ENCODE results near the gene TBC1D2B. TPM values are rescaled to one million over a fixed set of nuclear protein-coding genes. Genes with fewer than 3 reads are reported as not detected.

The TBC1D2B gene
- total and polyA plus RNA-seq, 4 donors = 21.8 to 62.9 (median 38.9) TPM

DNA sequence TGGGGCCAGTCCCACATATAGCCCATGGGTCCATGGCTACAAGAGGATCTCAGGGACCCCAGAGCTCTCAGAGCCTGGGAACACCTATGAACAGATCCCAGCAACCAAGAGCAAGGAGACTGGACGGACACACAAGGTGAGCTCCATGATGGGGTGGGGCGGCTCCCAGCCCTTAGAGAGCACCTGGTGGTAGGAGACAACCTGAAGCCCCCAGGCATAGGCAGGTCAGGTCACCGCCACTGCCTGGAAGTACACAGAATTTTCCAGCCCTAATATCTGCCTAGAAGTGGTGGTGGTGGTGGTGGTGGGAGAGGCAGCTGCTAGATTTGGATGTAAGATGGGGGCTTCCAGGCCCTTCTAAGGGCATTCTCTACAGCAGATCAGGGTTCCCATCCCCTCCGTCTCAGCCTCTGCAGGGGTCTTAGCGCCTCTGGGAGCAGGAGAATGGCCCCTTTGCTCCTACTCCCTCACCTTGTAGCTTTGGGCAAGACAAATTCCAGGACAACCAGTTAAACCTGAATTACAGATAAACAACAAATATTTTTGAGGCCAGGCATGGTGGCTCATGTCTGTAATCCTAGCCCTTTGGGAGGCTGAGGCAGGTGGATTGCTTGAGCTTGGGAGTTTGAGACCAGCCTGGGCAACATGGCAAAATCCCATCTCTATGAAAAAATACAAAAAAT lies 24.1 kb upstream of the TBC1D2B start:
- H3K4me3 ChIP-seq = no peak overlapping the region
- TF ChIP-seq, protein P1, sequence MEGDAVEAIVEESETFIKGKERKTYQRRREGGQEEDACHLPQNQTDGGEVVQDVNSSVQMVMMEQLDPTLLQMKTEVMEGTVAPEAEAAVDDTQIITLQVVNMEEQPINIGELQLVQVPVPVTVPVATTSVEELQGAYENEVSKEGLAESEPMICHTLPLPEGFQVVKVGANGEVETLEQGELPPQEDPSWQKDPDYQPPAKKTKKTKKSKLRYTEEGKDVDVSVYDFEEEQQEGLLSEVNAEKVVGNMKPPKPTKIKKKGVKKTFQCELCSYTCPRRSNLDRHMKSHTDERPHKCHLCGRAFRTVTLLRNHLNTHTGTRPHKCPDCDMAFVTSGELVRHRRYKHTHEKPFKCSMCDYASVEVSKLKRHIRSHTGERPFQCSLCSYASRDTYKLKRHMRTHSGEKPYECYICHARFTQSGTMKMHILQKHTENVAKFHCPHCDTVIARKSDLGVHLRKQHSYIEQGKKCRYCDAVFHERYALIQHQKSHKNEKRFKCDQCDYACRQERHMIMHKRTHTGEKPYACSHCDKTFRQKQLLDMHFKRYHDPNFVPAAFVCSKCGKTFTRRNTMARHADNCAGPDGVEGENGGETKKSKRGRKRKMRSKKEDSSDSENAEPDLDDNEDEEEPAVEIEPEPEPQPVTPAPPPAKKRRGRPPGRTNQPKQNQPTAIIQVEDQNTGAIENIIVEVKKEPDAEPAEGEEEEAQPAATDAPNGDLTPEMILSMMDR (IDR thresholded peaks at IDR 0.05; ENCODE audit: control extremely low read depth, extremely low read depth) = no peak
- DNase-seq = no peak

DNA sequence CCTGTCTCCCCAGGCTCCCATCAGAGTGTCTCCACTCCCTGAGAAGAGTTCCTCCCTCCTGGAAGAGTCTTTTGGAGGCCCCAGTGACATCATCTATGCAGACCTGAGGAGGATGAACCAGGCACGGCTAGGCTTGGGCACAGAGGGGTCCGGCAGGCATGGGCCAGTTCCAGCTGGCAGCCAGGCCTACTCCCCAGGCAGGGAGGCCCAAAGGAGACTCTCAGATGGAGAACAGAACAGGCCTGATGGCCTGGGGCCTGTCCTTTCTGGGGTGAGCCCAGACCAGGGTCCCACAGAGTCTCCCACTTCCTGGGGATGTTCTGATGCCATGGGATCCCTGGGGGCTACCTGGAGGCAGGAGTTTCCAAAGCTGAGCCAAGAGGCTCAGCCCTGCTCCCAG lies 23.4 kb upstream of the TBC1D2B start:
- no peaks in the 10 kb centered on the region for H3K36me3 ChIP-seq (ENCODE audit: control insufficient read depth in 4 of 4, insufficient read depth in 4 of 4, low read length in 4 of 4)
- H3K27ac ChIP-seq (ENCODE audit: low read depth in 1 of 2, low read length in 1 of 2) = no peak overlapping the region
- TF ChIP-seq, protein P1 (IDR thresholded peaks at IDR 0.05; ENCODE audit: control extremely low read depth, extremely low read depth) = no peak
- peaks cover 0 to 6% (median 4%) of the 10 kb centered on the region in 5 donors for H3K4me1 ChIP-seq (ENCODE audit: control insufficient read depth in 5 of 5, insufficient read depth in 5 of 5, low read length in 5 of 5)
- no peak overlapping the region for H3K9ac ChIP-seq (ENCODE audit: insufficient read depth in 1 of 2, low read length in 2 of 2)
- no peak for DNase-seq
- no peak for ATAC-seq (ENCODE audit: insufficient read depth, low FRiP score)
- H3K4me3 ChIP-seq = no peak overlapping the region
- WGBS, 2 donors = 96 to 100% methylated on average over 2 of the region's 2 CpGs
- no peaks in the 10 kb centered on the region for H3K27me3 ChIP-seq (ENCODE audit: control insufficient read depth in 3 of 3, insufficient read depth in 3 of 3, low read length in 2 of 3)
- H3K9me3 ChIP-seq (ENCODE audit: control insufficient read depth in 4 of 4, insufficient read depth in 3 of 4, low read length in 3 of 4) = no peaks in the 10 kb centered on the region

More for the DNA sequence above, 24.1 kb upstream of the TBC1D2B start:
- Histone ChIP-seq H3K36me3 (ENCODE audit: control insufficient read depth in 4 of 4, insufficient read depth in 4 of 4, low read length in 4 of 4) (no peaks in the 10 kb centered on the region), H3K9me3 (ENCODE audit: control insufficient read depth in 4 of 4, insufficient read depth in 3 of 4, low read length in 3 of 4) (no peaks in the 10 kb centered on the region), H3K9ac (ENCODE audit: insufficient read depth in 1 of 2, low read length in 2 of 2) (no peak overlapping the region), H3K27me3 (ENCODE audit: control insufficient read depth in 3 of 3, insufficient read depth in 3 of 3, low read length in 2 of 3) (no peaks in the 10 kb centered on the region), H3K27ac (ENCODE audit: low read depth in 1 of 2, low read length in 1 of 2) (no peak overlapping the region), H3K4me1 (ENCODE audit: control insufficient read depth in 5 of 5, insufficient read depth in 5 of 5, low read length in 5 of 5) (peaks cover 0 to 6% (median 4%) of the 10 kb centered on the region in 5 donors)
- WGBS, 2 donors = 96 to 99% methylated on average over 5 of the region's 5 CpGs
- no peak for ATAC-seq (ENCODE audit: insufficient read depth, low FRiP score)

DNA sequence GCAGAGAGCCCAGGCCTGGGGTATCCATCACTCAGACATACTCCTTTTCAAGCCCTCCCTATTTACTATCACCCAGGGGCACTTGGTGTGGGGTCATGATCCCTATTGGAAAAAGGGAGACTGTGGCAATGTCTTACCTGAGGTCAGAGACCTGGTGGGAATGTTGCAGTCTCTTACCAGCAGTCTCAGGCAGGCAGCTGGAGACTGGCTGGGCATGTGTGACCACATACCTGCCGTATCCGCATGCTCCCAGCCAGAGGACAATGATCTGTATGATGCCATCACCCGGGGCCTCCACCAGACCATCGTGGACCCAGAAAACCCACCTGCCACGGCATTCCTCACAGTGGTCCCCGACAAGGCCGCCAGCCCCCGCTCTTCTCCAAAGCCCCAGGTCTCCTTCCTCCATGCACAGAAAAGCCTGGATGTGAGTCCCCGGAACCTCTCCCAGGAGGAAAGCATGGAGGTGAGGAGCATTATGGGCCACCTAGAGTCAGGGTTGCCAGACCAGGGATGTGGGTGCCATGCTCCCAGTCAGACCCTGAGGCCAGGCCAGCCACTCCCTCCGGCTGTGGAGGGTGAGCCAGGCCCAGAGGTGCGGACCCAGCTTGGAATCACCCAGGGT lies 20.7 kb upstream of the TBC1D2B start:
- Histone ChIP-seq H3K9ac (ENCODE audit: insufficient read depth in 1 of 2, low read length in 2 of 2) (no peak overlapping the region), H3K4me3 (no peak overlapping the region), H3K36me3 (ENCODE audit: control insufficient read depth in 4 of 4, insufficient read depth in 4 of 4, low read length in 4 of 4) (no peaks in the 10 kb centered on the region), H3K27me3 (ENCODE audit: control insufficient read depth in 3 of 3, insufficient read depth in 3 of 3, low read length in 2 of 3) (no peaks in the 10 kb centered on the region), H3K4me1 (ENCODE audit: control insufficient read depth in 5 of 5, insufficient read depth in 5 of 5, low read length in 5 of 5) (peaks cover 0 to 10% (median 1%) of the 10 kb centered on the region in 5 donors), H3K9me3 (ENCODE audit: control insufficient read depth in 4 of 4, insufficient read depth in 3 of 4, low read length in 3 of 4) (no peaks in the 10 kb centered on the region), H3K27ac (ENCODE audit: low read depth in 1 of 2, low read length in 1 of 2) (no peak overlapping the region)
- WGBS, 2 donors = 96 to 97% methylated on average over 11 of the region's 11 CpGs
- no peak for DNase-seq
- no peak for ATAC-seq (ENCODE audit: insufficient read depth, low FRiP score)
- TF ChIP-seq, protein P1 (IDR thresholded peaks at IDR 0.05; ENCODE audit: control extremely low read depth, extremely low read depth) = no peak

Data from lung (tissue), 12 donors.